Measurements from ENCODE around the gene TMEM9.
"Not testable (repeated sequence)": the region's sequence is repeated elsewhere in the genome, so short reads cannot be mapped to it uniquely, and the experiment has no call there.

The TMEM9 gene

DNA sequence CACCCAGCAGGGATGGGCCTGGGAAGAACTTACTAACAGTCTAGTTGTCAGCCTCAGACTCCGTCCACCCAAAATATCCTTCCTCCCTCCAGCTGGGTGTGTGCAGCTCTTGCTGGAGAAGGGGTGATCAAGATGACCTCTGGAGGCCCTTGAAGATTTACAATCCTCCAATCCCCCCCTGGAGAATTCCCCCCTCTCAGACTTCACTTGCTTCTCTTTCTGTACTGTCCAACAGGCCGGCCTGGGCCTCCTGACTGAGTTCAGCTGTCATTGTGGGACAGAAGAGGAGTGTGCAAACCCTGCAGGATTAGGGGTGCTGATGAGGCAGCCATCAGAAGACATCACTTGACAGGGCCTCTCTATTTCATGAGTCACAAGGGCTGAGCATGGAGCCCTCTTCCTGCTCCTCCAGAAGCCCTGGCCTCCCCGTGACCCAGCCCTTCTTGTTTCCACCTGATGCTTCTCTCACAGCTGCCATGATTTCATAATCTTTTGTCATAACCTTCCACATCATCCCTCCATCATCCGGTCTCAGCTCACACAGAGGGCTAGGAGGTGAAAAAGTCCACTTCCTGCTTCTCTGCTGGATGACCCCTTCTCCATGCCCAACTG is 18.8 kb upstream of the TMEM9 start:
- no peak for DNase-seq (ENCODE audit: low spot score)

DNA sequence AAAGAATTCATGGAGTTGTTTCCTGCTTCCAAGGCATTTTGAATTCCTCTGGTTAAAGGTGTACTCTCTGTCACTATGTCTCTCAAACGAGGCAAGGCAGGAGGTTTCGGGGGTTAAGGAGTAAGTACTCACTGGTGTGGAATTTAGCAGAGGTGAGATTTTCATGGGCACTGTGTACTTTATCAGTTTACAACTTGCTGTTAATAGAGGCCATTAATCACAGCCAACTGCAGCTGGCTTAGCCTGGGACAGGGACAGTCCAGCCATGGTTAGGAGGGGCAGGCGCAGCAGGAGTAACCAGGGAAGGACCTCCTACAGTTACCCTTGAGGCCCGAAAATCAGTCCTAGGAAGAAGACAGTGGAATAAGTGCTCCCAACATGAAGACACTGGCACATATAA is 18.1 kb upstream of the TMEM9 start:
- no peak for DNase-seq (ENCODE audit: low spot score)

DNA sequence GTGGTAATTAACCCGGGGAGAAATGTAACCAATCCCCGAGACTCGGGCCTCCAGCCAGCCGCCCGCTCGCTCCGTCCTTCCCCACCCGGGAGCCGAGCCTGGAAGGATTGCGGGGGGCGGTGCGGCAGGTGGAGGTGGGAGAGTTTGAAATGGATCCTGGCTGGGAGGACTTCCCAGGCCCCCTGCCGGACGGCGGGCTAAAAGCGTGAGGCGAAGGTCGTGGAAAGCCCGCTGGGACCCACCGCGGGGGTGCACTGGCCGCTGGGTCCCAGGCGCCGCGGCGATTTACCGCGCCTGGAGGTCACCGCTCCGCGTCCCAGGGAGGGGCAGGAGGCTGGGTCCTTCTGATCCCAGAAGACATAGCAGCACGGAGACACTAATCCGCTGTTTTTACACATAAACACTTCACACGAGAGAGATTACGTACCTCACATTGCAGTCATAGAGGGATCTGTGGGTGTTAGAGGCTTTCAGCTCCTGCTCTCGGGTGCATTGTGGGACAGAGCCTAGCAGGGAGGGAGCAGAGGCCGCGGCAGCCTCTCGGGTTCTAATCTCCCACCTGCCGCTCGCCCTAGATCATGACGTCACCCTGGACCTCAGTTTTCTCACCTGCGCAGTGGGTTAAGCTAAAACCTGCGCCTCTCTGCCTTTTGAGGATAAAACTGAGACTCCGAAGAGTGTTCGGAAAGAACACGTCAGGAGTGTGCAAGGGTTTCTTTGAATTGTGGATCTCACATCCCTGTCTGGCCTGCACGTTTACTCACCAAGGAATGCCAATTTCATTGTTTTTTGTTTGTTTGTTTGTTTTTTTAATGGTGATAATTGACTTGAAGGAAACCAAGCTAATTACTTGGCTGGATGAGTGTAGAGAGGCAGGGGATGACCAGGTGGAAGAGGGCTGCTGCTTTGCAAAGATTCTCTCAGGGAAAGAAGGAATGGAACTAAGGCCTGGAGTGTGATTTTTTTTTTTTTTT is 17.1 kb upstream of the TMEM9 start:
- no peak for DNase-seq (ENCODE audit: low spot score)

- peak; percentile 88 for DNase-seq (ENCODE audit: low spot score)
Observed at GRCh38 chr1:201170533-201171062, 16.3 kb upstream of the TMEM9 start.

DNA sequence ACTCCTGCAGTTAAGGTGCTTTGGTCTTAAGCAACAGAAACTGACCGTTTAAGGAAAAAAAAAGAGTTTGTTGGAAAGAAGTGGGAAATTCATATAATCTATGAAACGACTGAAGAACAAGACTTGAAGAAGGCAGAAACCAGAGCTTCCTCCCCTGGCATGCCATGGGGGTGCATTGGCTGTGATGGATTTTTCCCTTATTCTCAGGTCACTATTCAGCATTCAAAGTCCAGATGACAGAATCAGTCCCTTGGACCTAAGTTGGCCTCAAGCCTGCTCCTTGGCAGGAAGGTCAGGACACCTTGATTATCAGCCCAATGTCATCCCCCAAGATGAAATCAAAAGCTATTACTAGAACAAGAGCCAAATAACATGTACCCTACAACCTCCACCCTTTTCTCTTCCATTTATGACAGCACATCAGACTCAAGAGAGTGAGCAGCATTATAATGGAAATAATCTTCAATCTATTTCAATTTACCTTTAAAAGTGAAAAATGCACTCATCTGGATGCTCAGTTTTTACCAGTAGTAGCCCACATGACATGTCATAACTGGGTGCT is 15.8 kb upstream of the TMEM9 start:
- no peak for DNase-seq (ENCODE audit: low spot score)

DNA sequence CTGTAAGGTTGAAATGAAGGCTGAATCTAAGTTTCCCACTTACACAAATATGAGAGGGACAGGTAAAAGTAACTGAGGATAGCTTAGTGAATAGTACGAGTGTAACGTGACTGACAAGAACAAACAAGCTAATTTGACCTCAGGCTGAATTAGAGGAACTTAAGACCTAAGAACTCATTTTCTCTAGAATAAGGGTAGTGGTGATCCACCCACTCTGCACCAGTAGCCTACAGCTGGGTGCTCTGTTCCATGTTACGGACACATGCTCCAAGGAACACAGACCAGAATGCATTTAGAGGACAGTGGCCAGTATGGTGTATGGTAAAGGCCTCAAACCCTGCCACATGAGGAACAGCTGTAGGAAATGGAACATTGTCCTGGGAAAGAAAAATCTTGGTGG is 14.9 kb upstream of the TMEM9 start:
- no peak for DNase-seq (ENCODE audit: low spot score)

DNA sequence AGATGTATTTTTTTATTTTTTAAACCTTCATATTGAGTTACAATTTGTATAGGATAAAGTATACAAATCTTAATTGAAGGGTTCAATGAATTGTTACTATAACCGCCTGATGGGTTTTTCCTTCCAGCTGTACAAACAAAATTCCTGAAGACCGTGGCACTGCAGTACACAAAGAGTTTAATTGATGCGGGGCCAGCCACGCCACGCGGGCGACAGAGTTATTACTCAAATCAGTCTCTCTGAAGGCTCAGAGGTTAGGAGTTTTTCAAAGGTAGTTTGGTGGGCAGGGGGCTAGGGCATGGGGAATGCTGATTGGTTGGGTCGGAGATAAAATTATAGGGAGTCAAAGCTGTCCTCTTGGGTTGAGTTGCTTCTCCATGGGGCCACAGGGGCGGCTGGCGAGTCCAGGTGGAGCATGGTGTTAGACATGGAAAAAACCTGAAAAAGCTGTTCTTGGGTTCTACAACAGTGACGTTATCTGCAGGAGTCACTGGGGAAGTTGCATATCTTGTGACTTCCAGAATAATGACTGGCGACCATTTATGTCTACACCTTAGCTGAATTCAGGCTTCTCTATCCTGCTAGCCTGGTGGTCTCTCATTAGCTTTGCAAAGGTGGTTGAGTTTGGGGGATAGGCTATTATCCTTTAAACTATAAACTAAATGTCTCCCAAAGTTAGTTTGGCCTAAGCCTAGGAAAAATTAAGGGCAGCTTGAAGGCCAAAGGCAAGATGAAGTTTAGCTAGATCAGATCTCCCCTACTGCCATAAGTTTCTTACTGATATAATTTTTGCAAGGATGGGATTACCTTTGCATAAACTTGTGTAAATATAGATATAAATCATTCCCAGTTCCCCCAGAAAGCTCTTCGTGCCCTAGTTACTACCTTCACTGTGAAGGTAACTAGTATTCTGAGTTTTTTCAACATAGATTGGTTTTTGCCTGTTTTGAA is 13.0 kb upstream of the TMEM9 start:
- DNase-seq (ENCODE audit: low spot score), result no peak

DNA sequence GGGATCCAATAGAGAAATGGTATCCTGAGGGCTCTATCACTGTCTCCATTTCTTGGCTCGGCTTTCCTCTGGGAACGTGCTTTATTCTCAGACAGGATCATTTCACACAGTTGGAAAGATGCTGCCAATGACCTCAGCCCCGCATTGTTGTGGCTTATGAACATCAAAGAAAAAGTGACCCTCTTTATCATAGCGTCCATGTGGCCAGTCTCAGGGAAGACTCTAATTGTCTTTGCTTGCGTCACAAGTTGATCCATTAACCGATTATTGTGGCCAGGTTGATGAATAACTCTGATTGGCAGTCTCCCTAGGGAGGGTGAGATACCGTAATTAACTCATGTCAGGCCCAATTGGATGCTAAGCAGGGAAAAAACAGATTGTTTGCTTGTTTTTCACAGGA is 10.4 kb upstream of the TMEM9 start:
- DNase-seq (ENCODE audit: low spot score), result no peak

GRCh38 chr1:201163707-201164106 is 9.4 kb upstream of the TMEM9 start:
- DNase-seq (ENCODE audit: low spot score), result no peak

GRCh38 chr1:201163036-201163435 is 8.8 kb upstream of the TMEM9 start:
- not testable (repeated sequence) for DNase-seq (ENCODE audit: low spot score)

- DNase-seq (ENCODE audit: low spot score), result no peak
Observed at GRCh38 chr1:201157949-201158348, 3.7 kb upstream of the TMEM9 start.

GRCh38 chr1:201156819-201157218 is 2.5 kb upstream of the TMEM9 start:
- no peak for DNase-seq (ENCODE audit: low spot score)

GRCh38 chr1:201156346-201156745 is 2.1 kb upstream of the TMEM9 start:
- no peak for DNase-seq (ENCODE audit: low spot score)

GRCh38 chr1:201155354-201155753 is 1.1 kb upstream of the TMEM9 start:
- DNase-seq (ENCODE audit: low spot score), result no peak

DNA sequence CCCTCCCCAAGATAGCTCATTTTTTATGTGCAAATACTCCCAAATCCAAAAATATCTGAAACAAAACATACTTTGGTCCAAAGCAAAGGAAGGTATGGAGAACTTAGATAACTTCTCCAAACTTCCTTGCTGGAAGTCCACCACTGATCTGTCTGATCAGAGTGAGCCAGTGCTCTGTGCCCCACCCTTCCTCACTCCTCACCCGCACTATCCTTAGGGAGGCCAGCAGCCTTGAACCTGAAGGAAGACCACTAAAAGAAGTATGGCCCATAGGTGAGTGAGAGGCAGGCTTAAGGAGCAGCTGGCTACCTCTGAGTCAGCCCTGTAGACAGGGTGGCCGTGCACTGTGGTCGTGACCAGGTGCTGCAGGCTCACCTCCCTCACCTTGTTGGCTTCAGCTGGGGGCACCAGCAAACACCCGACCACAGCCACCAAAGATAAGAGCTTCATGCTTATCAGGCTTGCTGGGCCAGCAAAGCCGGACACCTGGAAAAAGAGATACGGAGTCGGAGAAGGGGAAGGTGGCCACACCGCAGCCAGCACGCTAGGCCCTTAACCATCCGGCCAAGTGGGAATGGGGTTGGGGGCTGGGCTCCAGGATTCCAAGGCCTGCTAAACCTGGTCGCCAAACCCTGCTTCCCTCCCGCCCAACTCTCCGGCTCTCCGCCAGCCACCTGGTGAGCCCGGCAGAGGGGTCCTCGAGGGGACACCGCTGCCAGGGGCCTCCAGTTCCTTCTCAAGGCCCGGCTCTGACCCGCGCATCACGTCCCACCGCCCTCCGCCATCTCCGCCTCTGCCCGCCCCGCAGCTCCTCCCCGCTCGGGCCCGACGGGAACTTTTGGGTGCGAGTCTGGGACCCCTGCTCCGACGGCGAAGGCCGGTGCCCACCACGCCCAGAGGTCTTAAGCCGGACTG is 543 bp downstream of the TMEM9 start:
- no peak for DNase-seq (ENCODE audit: low spot score)

- DNase-seq (ENCODE audit: low spot score), result no peak
Observed at GRCh38 chr1:201149400-201149799, 4.9 kb downstream of the TMEM9 start.

- DNase-seq (ENCODE audit: low spot score), result no peak
Observed at GRCh38 chr1:201147396-201148015, 6.8 kb downstream of the TMEM9 start.

DNA sequence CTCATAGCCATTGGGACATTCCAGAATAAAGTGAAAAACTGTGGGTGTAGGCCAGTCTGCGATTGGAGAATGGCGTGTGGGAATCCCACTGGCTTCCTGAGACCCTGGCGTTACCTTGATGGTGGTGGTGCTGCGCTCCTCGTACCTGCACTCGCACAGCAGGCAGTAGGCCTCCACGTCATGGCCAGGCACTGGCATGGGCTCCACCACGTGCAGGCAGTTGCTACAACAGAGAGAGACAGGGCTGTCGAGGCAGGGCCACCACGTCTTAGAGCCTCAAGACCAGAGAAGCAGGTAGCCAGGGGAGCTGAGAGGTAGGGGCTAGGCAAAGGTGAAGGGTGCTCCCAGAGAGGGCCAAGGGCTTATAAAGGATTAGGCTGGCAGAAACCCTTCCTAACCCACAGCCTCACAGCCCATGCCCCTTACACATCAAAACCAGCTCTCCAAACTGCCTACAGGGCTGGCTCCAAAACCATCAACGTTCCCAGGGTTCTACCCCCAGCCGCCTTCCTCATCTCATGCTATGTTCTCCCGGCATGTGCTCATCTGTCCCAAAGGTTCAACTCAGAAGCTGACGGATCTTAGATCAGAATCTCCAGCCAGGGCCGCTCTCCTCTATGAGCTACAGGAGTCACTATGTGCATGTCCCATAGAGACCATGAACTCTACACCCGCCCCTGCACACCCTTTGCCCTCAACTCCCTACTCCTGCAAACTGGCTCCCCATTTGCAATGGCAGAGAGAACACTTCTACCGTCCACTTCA is 7.5 kb downstream of the TMEM9 start:
- no peak for DNase-seq (ENCODE audit: low spot score)

DNA sequence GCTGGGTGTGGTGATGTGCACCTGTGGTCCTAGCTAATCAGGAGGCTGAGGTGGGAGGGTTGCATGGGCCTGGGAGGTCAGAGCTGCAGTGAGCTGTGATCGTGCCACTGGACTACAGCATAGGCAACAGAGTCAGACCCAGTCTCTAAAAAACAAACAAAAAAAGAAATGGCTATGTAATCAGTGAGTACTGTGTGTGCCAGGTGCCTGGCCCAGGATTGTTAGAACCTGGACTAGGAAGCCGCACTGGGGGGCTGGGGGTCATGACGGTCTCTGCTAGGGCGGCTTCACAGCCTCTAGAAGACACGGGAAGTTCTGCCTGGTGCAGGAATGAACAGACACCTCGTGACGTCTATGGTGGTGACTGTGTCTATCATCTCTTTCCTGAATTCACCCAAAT is 8.5 kb downstream of the TMEM9 start:
- no peak for DNase-seq (ENCODE audit: low spot score)
